Pericardium fibroblast (primary cell): Measurements from ENCODE around the gene HLA-A. TPM values are rescaled to one million over a fixed set of nuclear protein-coding genes. Genes with fewer than 3 reads are reported as not detected.

Source experiments
- total RNA-seq: library from RNA; depleted of rRNA; stranded (reverse); fragments of >200 nt; gene quantifications from 2 replicates; pipeline ENCODE4 v1.2.3, GENCODE V29; 2015

Gene HLA-A
- total RNA-seq: 292 and 331 TPM in 2 replicates

DNA sequence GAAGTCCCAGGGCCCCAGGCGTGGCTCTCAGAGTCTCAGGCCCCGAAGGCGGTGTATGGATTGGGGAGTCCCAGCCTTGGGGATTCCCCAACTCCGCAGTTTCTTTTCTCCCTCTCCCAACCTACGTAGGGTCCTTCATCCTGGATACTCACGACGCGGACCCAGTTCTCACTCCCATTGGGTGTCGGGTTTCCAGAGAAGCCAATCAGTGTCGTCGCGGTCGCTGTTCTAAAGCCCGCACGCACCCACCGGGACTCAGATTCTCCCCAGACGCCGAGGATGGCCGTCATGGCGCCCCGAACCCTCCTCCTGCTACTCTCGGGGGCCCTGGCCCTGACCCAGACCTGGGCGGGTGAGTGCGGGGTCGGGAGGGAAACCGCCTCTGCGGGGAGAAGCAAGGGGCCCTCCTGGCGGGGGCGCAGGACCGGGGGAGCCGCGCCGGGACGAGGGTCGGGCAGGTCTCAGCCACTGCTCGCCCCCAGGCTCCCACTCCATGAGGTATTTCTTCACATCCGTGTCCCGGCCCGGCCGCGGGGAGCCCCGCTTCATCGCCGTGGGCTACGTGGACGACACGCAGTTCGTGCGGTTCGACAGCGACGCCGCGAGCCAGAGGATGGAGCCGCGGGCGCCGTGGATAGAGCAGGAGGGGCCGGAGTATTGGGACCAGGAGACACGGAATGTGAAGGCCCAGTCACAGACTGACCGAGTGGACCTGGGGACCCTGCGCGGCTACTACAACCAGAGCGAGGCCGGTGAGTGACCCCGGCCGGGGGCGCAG is at the start of gene HLA-A:
TSS of gene HLA-A (plus strand) at position 258 of the 778 bp plus-strand sequence. CDS start at position 280, 22 bp downstream.

Other genes with a start within 250 kb of the HLA-A start
- gene HLA-F, start 219.1 kb upstream of the HLA-A start, total RNA-seq: 0.26 and 1.4 TPM in 2 replicates
- not detected in 2 replicates for gene HLA-G, start 114.7 kb upstream of the HLA-A start, total RNA-seq
- 23.1 and 26.1 TPM in 2 replicates for gene POLR1H, start 118.7 kb downstream of the HLA-A start, total RNA-seq
- 24.4 and 29.3 TPM in 2 replicates for gene PPP1R11, start 124.7 kb downstream of the HLA-A start, total RNA-seq
- gene RNF39, start 133.2 kb downstream of the HLA-A start, total RNA-seq: not detected in 2 replicates
- not detected in 2 replicates for gene TRIM31, start 170.6 kb downstream of the HLA-A start, total RNA-seq
- not detected in 2 replicates for gene TRIM40, start 193.6 kb downstream of the HLA-A start, total RNA-seq
- gene TRIM10, start 218.7 kb downstream of the HLA-A start, total RNA-seq: not detected in 2 replicates
- not detected in 2 replicates for gene TRIM15, start 221.0 kb downstream of the HLA-A start, total RNA-seq